H1 (cell line): ENCODE results near the gene ST6GALNAC2. TPM values are rescaled to one million over a fixed set of nuclear protein-coding genes. Genes with fewer than 3 reads are reported as not detected.

Experiments used
- CTCF ChIA-PET: fragments of 300-600 bp; sonication (Branson Sonifier 250); formaldehyde crosslinking; loops from one replicate; lab custom pipeline; 2021; ENCODE audit not compliant: partially characterized antibody; lab: Charles Lee
- POLR2A ChIA-PET: fragments of 300-600 bp; sonication (Branson Sonifier 250); formaldehyde crosslinking; loops from one replicate; lab custom pipeline; 2021; ENCODE audit warnings: inconsistent platforms; ENCODE audit not compliant: partially characterized antibody; lab: Charles Lee
- DNase-seq, 2 experiments: peaks; one replicate each; pipeline versions ENCODE4 v3.0.0 to v3.0.0-alpha.2; 2010 to 2022; ENCODE audit warnings: low spot score in 2 of 2, low read depth in 1 of 2, mixed read lengths in 1 of 2
- FAIRE-seq: peaks from 2 replicates; lab custom pipeline; 2011; peaks lifted over from hg19 to GRCh38; lab: Jason Lieb, UNC
- H2AFZ ChIP-seq: 2 replicates; pipeline ENCODE4 v1.8.1; 2012; ENCODE audit warnings: low read length, inconsistent platforms
- H2AK5ac ChIP-seq: 2 replicates; pipeline ENCODE4 v1.6.1; 2013; ENCODE audit warnings: low read depth, low read length
- H2BK120ac ChIP-seq: replicated peaks from 2 replicates; pipeline ENCODE3; 2013; ENCODE audit warnings: low read depth, low read length, inconsistent platforms
- H2BK12ac ChIP-seq: 2 replicates; pipeline ENCODE4 v1.6.1; 2013; ENCODE audit warnings: low read depth, low read length
- H2BK15ac ChIP-seq: 2 replicates; pipeline ENCODE4 v1.6.1; 2013; ENCODE audit warnings: low read length
- H2BK20ac ChIP-seq: 2 replicates; pipeline ENCODE4 v1.6.1; 2013; ENCODE audit warnings: low read length
- H2BK5ac ChIP-seq: 2 replicates; pipeline ENCODE4 v1.6.1; 2013; ENCODE audit warnings: low read depth, low read length
- H3K14ac ChIP-seq: 2 replicates; pipeline ENCODE4 v1.6.1; 2013; ENCODE audit warnings: inconsistent platforms; ENCODE audit not compliant: insufficient read length
- H3K18ac ChIP-seq: 2 replicates; pipeline ENCODE4 v1.6.1; 2013; ENCODE audit warnings: low read length; ENCODE audit errors: extremely low read depth
- H3K23ac ChIP-seq: 2 replicates; pipeline ENCODE4 v1.6.1; 2013; ENCODE audit warnings: inconsistent platforms; ENCODE audit not compliant: insufficient read length
- H3K23me2 ChIP-seq: 2 replicates; pipeline ENCODE4 v1.6.1; 2013; ENCODE audit warnings: low read depth, low read length
- H3K27ac ChIP-seq: 2 replicates; pipeline ENCODE4 v1.6.1; 2011; ENCODE audit warnings: low read depth, low read length, inconsistent platforms
- H3K27me3 ChIP-seq, 4 experiments: replicated peaks in 1 of 4; 1 replicate in 1 of 4; 2 replicates in 3 of 4; pipeline versions ENCODE4 v1.6.1 to v1.8.1; 2011 to 2013; ENCODE audit warnings: low read length in 3 of 4, mild to moderate bottlenecking in 3 of 4, inconsistent platforms in 2 of 4, mixed read lengths in 2 of 4, moderate library complexity in 1 of 4; ENCODE audit not compliant: control insufficient read depth in 3 of 4, insufficient read depth in 3 of 4; ENCODE audit errors: extremely low read depth in 1 of 4
- H3K36me3 ChIP-seq, 4 experiments: 2 replicates each; pipeline versions ENCODE4 v1.6.1 to v1.8.1; 2011 to 2013; ENCODE audit warnings: mild to moderate bottlenecking in 4 of 4, low read length in 3 of 4, moderate library complexity in 2 of 4, control low read depth in 1 of 4, inconsistent platforms in 1 of 4; ENCODE audit not compliant: insufficient read depth in 4 of 4, control insufficient read depth in 2 of 4
- H3K4ac ChIP-seq: replicated peaks from 2 replicates; pipeline ENCODE3; 2013; ENCODE audit warnings: low read length, low read depth, mixed read lengths, inconsistent platforms; ENCODE audit not compliant: insufficient read length
- H3K4me1 ChIP-seq, 4 experiments: replicated peaks in 1 of 4; 1 replicate in 1 of 4; 2 replicates in 3 of 4; pipeline versions ENCODE4 v1.6.1 to v1.8.1; 2011 to 2013; ENCODE audit warnings: low read length in 3 of 4, inconsistent platforms in 2 of 4, mixed read lengths in 1 of 4; ENCODE audit not compliant: insufficient read depth in 4 of 4, control insufficient read depth in 3 of 4
- H3K4me2 ChIP-seq, 2 experiments: 2 replicates each; pipeline versions ENCODE4 v1.6.1 to v1.8.1; 2011 to 2013; ENCODE audit warnings: low read depth in 2 of 2, low read length in 2 of 2, control low read depth in 1 of 2, inconsistent platforms in 1 of 2, mild to moderate bottlenecking in 1 of 2; ENCODE audit not compliant: insufficient read depth in 1 of 2
- H3K4me3 ChIP-seq, 4 experiments: fragments of 200-600, 300-600 bp in 1 of 4; sonication (generic), shearing (Covaris generic), sonication (Bioruptor Twin) in 1 of 4; 2 replicates each; pipeline versions ENCODE4 v1.5.1 to v1.8.1; 2011 to 2016; ENCODE audit warnings: low read length in 4 of 4, low read depth in 3 of 4, control low read depth in 2 of 4, inconsistent platforms in 2 of 4, mild to moderate bottlenecking in 2 of 4, mixed read lengths in 1 of 4, moderate library complexity in 1 of 4; ENCODE audit not compliant: insufficient read depth in 2 of 4; ENCODE audit errors: extremely low read depth in 1 of 4
- H3K56ac ChIP-seq: replicated peaks from 2 replicates; pipeline ENCODE3; 2013; ENCODE audit warnings: low read depth, mild to moderate bottlenecking, mixed read lengths, low read length, inconsistent platforms; ENCODE audit not compliant: insufficient read length
- H3K79me1 ChIP-seq: 2 replicates; pipeline ENCODE4 v1.6.1; 2013; ENCODE audit warnings: low read depth, low read length, control low read depth
- H3K79me2 ChIP-seq, 2 experiments: 2 replicates each; pipeline versions ENCODE4 v1.6.1 to v1.8.1; 2012 to 2013; ENCODE audit warnings: low read length in 2 of 2, mild to moderate bottlenecking in 2 of 2, inconsistent platforms in 1 of 2; ENCODE audit not compliant: insufficient read depth in 2 of 2, control insufficient read depth in 1 of 2
- H3K9ac ChIP-seq, 4 experiments: replicated peaks in 1 of 4; 1 replicate in 1 of 4; 2 replicates in 3 of 4; pipeline versions ENCODE4 v1.6.1 to v1.8.1; 2011 to 2013; ENCODE audit warnings: low read depth in 3 of 4, low read length in 3 of 4, control low read depth in 2 of 4, mild to moderate bottlenecking in 2 of 4, moderate library complexity in 2 of 4, inconsistent platforms in 1 of 4; ENCODE audit errors: extremely low read depth in 1 of 4
- H3K9me3 ChIP-seq, 2 experiments: 2 replicates each; pipeline versions ENCODE4 v1.6.1 to v1.8.1; 2012 to 2013; ENCODE audit warnings: mild to moderate bottlenecking in 2 of 2, moderate library complexity in 2 of 2, control low read depth in 1 of 2, inconsistent platforms in 1 of 2, low read depth in 1 of 2, low read length in 1 of 2, mixed read lengths in 1 of 2; ENCODE audit not compliant: insufficient read depth in 2 of 2
- H4K20me1 ChIP-seq, 2 experiments: replicated peaks in 1 of 2; 2 replicates each; pipeline versions ENCODE3 to v1.8.1; 2011 to 2013; ENCODE audit warnings: inconsistent platforms in 2 of 2, low read length in 2 of 2, mild to moderate bottlenecking in 1 of 2; ENCODE audit not compliant: insufficient read depth in 2 of 2, control insufficient read depth in 1 of 2
- H4K5ac ChIP-seq: 2 replicates; pipeline ENCODE4 v1.6.1; 2013; ENCODE audit warnings: low read length, low read depth, mixed read lengths, inconsistent platforms; ENCODE audit not compliant: insufficient read length
- H4K8ac ChIP-seq: 2 replicates; pipeline ENCODE4 v1.8.0; 2013; ENCODE audit warnings: mild to moderate bottlenecking, moderate library complexity, low read length, inconsistent platforms; ENCODE audit not compliant: insufficient read depth; ENCODE audit errors: extremely low read depth
- H4K91ac ChIP-seq: replicated peaks from 2 replicates; pipeline ENCODE3; 2013; ENCODE audit warnings: low read length, mixed read lengths, inconsistent platforms; ENCODE audit not compliant: insufficient read length
- ATF3 ChIP-seq: IDR thresholded peaks from 2 replicates; pipeline ENCODE4 v1.6.1; 2011; ENCODE audit warnings: low read depth, mild to moderate bottlenecking, low read length; ENCODE audit not compliant: insufficient read depth
- BCL11A ChIP-seq, 2 experiments: IDR thresholded peaks; one replicate each; pipeline ENCODE4 v1.6.1; 2011; ENCODE audit warnings: low read depth in 2 of 2, low read length in 2 of 2, mild to moderate bottlenecking in 2 of 2
- CHD2 ChIP-seq: IDR thresholded peaks from 2 replicates; pipeline ENCODE4 v1.6.1; 2012; ENCODE audit warnings: low read length, improper control_type of control experiment
- GTF2F1 ChIP-seq: IDR thresholded peaks from 2 replicates; pipeline ENCODE4 v1.6.1; 2012; ENCODE audit warnings: low read depth, low read length, improper control_type of control experiment, borderline replicate concordance
- HDAC6 ChIP-seq: IDR thresholded peaks from one replicate; pipeline ENCODE4 v1.7.1; 2012; ENCODE audit warnings: low read depth, mild to moderate bottlenecking, inconsistent platforms, low read length, moderate library complexity
- JUND ChIP-seq: IDR thresholded peaks from 2 replicates; pipeline ENCODE4 v1.6.1; 2011; ENCODE audit warnings: mild to moderate bottlenecking, improper control_type of control experiment, low read length
- KDM1A ChIP-seq: fragments of 200-600, 300-600 bp; sonication (generic); IDR thresholded peaks from 2 replicates; pipeline ENCODE4 v1.7.1; 2016; ENCODE audit warnings: mild to moderate bottlenecking, low read length, borderline replicate concordance
- PHF8 ChIP-seq: fragments of 200-600 bp; sonication (generic); conservative IDR thresholded peaks from 2 replicates; pipeline ENCODE4 v1.7.1; 2012; ENCODE audit warnings: low read depth, mild to moderate bottlenecking, inconsistent platforms, low read length, moderate library complexity
- POLR2AphosphoS5 ChIP-seq: IDR thresholded peaks from 2 replicates; pipeline ENCODE4 v1.6.1; 2011; ENCODE audit warnings: low read depth, low read length
- SAP30 ChIP-seq: fragments of 300-600 bp; sonication (generic); IDR thresholded peaks from 2 replicates; pipeline ENCODE4 v1.7.1; 2012; ENCODE audit warnings: low read length, moderate library complexity, mild to moderate bottlenecking, inconsistent platforms; ENCODE audit not compliant: insufficient read depth, insufficient replicate concordance
- SIRT6 ChIP-seq: IDR thresholded peaks from one replicate; pipeline ENCODE4 v1.7.1; 2012; ENCODE audit warnings: low read length, inconsistent platforms
- SIX5 ChIP-seq: IDR thresholded peaks from 2 replicates; pipeline ENCODE4 v1.6.1; 2011; ENCODE audit warnings: mild to moderate bottlenecking, low read depth, low read length
- TAF1 ChIP-seq: IDR thresholded peaks from 2 replicates; pipeline ENCODE4 v1.6.1; 2011; ENCODE audit warnings: mild to moderate bottlenecking, low read depth, low read length
- TCF12 ChIP-seq: IDR thresholded peaks from 2 replicates; pipeline ENCODE4 v1.6.1; 2011; ENCODE audit warnings: low read depth, mild to moderate bottlenecking, low read length
- ZNF274 ChIP-seq: IDR thresholded peaks from 2 replicates; pipeline ENCODE4 v1.7.0; 2012; ENCODE audit warnings: low read length, borderline replicate concordance; ENCODE audit errors: extremely low read depth
- WGBS, 2 experiments: shearing (Covaris generic) in 1 of 2; methylation state at CpG; one replicate each; pipeline versions ENCODE4 v1.1.6 to v1.1.7; 2013 to 2015; ENCODE audit warnings: low lambda C conversion rate in 2 of 2, mixed read lengths in 2 of 2, inconsistent platforms in 1 of 2, low coverage in 1 of 2, missing lambda C conversion rate in 1 of 2; ENCODE audit not compliant: insufficient replicate concordance in 2 of 2, insufficient coverage in 1 of 2, insufficient read length in 1 of 2; ENCODE audit errors: extremely low coverage in 1 of 2, missing lambda C conversion rate in 1 of 2; 5-methylcytosine and 5-hydroxymethylcytosine counted together
- polyA plus RNA-seq, 7 experiments: library from polyadenylated mRNA; depleted of rRNA in 3 of 7; stranded (reverse) in 5 of 7; unstranded in 2 of 7; fragments of >200 nt in 5 of 7; fragments of 200-250 nt in 2 of 7; gene quantifications; 1 replicate in 5 of 7; 2 replicates in 1 of 7; 4 replicates in 1 of 7; pipeline versions ENCODE4 v1.2.1 to v1.2.3, GENCODE V29; 2011 to 2013; ENCODE audit warnings: missing spikeins in 2 of 7, mixed read lengths in 2 of 7
- total RNA-seq: library from RNA; stranded (reverse); fragmentation: NEBNext Ultra II Directional; extraction: Animal tissue kit (Norgen Biotek cat#: 25700); gene quantifications from 2 replicates; pipeline ENCODE4 v1.2.1, GENCODE V29; 2021

Gene ST6GALNAC2
- total and polyA plus RNA-seq, 2 of the 8 experiments (the other 6 are each of a cell fraction or from before 2014, with no cell fraction given), result 0.09 TPM; not detected in 1

GRCh38 chr17:76630151-76630550 lies 44.5 kb upstream of the ST6GALNAC2 start:
- Histone ChIP-seq H2BK12ac (no peak overlapping the region), H4K5ac (no peak overlapping the region), H3K18ac (no peak overlapping the region), H3K4me3 (no peak overlapping the region), H3K79me1 (no peaks in the 10 kb centered on the region), H2BK20ac (no peak overlapping the region), H3K36me3 (no peaks in the 10 kb centered on the region), H3K27ac (no peak overlapping the region), H2BK15ac (no peak overlapping the region), H3K79me2 (no peaks in the 10 kb centered on the region), H3K9me3 (no peaks in the 10 kb centered on the region), H3K23me2 (no peaks in the 10 kb centered on the region), H4K8ac (no peak overlapping the region), H4K20me1 (peaks cover 0 to 2% of the 10 kb centered on the region in 2 experiments), H3K4me1 (peaks cover 0 to 6% (median 1%) of the 10 kb centered on the region in 4 experiments; a peak in 4 of 7 replicates), H2AFZ (no peak overlapping the region), H2BK120ac (no peak overlapping the region), H3K56ac (no peak overlapping the region), H3K27me3 (no peaks in the 10 kb centered on the region), H3K23ac (no peak overlapping the region), H2BK5ac (no peak overlapping the region), H3K14ac (no peak overlapping the region), H3K4ac (no peak overlapping the region), H4K91ac (no peak overlapping the region), H2AK5ac (no peak overlapping the region), H3K9ac (no peak overlapping the region), H3K4me2 (no peak overlapping the region)
- WGBS, 2 experiments, result 64% methylated on average over 6 of the region's 6 CpGs; no CpG with 5 or more reads in 1 of the 2 experiments
- DNase-seq, result no peak
- ChIA-PET CTCF (interaction anchor here (0.6 to 6.9 kb wide), 7 partner anchors 10 to 1052 kb away, joined by 3 to 58 read pairs (median 4); no protein-coding TSS in a partner anchor), POLR2A (interaction anchor here (0.6 kb wide), 1 partner anchor 10 kb away, joined by 4 read pairs; no protein-coding TSS in a partner anchor)
- FAIRE-seq, result peak; percentile 85
- TF ChIP-seq PHF8 (no peak), TAF1 (no peak), SAP30 (no peak), POLR2AphosphoS5 (no peak), HDAC6 (no peak), BCL11A (IDR thresholded peaks at IDR 0.05; ENCODE audit: low read depth in 2 of 2, low read length in 2 of 2) (no peak), ZNF274 (no peak), GTF2F1 (no peak), CHD2 (no peak), ATF3 (no peak), KDM1A (no peak), SIRT6 (no peak), JUND (no peak), SIX5 (no peak), TCF12 (no peak)
